CD4-positive, alpha-beta T cell treated with Interleukin-6 for 4 hours (primary cell): Measurements from ENCODE around the gene MYOM1.
"Not testable (repeated sequence)": the region's sequence is repeated elsewhere in the genome, so short reads cannot be mapped to it uniquely, and the experiment has no call there.

Experiments used
- DNase-seq: peaks from one replicate; pipeline ENCODE4 v3.0.0-alpha.2; 2020; ENCODE audit warnings: mixed read lengths

MYOM1 gene

GRCh38 chr18:3051718-3052410, 167.9 kb downstream of the MYOM1 start:
- DNase-seq = peak; percentile 12

GRCh38 chr18:3049897-3050454, 169.8 kb downstream of the MYOM1 start:
- DNase-seq = not testable (repeated sequence)

GRCh38 chr18:3048820-3049349, 170.9 kb downstream of the MYOM1 start:
- no peak for DNase-seq

GRCh38 chr18:3048121-3048520, 171.6 kb downstream of the MYOM1 start:
- peak; percentile 28 for DNase-seq

- DNase-seq = no peak
Measured at GRCh38 chr18:3046216-3046808, 173.5 kb downstream of the MYOM1 start.

GRCh38 chr18:3044931-3045698, 174.7 kb downstream of the MYOM1 start:
- no peak for DNase-seq

GRCh38 chr18:3042379-3042778, 177.4 kb downstream of the MYOM1 start:
- DNase-seq = no peak

GRCh38 chr18:3041843-3042242, 177.9 kb downstream of the MYOM1 start:
- DNase-seq = no peak

GRCh38 chr18:3040881-3041280, 178.9 kb downstream of the MYOM1 start:
- DNase-seq = no peak

GRCh38 chr18:3040173-3040572, 179.6 kb downstream of the MYOM1 start:
- DNase-seq = no peak

- peak; percentile 37 for DNase-seq
Measured at GRCh38 chr18:3037423-3037915, 182.3 kb downstream of the MYOM1 start.

- no peak for DNase-seq
Measured at GRCh38 chr18:3036108-3036507, 183.7 kb downstream of the MYOM1 start.

GRCh38 chr18:3035635-3036034, 184.1 kb downstream of the MYOM1 start:
- no peak for DNase-seq

- DNase-seq = no peak
Measured at GRCh38 chr18:3032721-3033120, 187.0 kb downstream of the MYOM1 start.

GRCh38 chr18:3029215-3029952, 190.4 kb downstream of the MYOM1 start:
- DNase-seq = no peak

- not testable (repeated sequence) for DNase-seq
Measured at GRCh38 chr18:3028115-3028514, 191.7 kb downstream of the MYOM1 start.

- no peak for DNase-seq
Measured at GRCh38 chr18:3027370-3027891, 192.3 kb downstream of the MYOM1 start.

GRCh38 chr18:3025544-3025943, 194.2 kb downstream of the MYOM1 start:
- DNase-seq = no peak

GRCh38 chr18:3023603-3024002, 196.2 kb downstream of the MYOM1 start:
- DNase-seq = not testable (repeated sequence)
